ENCODE measurements around the gene CYP4F12. TPM values are rescaled to one million over a fixed set of nuclear protein-coding genes. Genes with fewer than 3 reads are reported as not detected.

CYP4F12 gene
- total and polyA plus RNA-seq, 4 donors, result 0.85 to 4.2 (median 3.1) TPM

DNA sequence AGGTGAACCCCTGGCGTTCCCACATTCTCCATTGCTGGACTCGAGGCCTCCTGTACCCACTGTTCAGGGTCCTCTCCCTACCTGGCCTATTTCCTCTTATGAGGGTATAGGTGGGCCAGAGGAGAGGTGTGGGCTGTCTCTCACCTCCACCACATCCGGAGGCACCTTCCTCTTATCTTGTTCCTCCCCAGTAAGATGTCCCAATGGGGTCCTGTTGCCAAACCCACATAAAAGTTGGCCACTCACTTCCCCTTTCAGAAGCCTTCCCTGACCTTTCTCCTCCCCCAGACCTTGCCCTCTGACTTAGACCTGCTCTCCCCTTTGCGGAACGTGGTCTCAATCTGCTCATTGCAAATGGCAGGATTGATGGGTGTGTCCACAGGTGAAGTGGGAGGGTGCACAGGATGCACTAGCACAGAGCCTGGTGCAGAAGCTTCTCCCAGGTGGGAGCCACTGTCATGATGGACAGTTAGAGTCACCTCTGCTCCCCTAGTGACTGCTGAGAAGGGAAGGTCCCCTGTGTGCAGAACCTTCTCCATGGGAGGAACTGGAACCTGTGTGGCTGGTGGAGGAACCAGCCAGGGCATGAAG, 30.9 kb upstream of the CYP4F12 start:
- DNase-seq (no peak), ATAC-seq (ENCODE audit: insufficient read depth, low FRiP score) (no peak)
- Histone ChIP-seq H3K27me3 (ENCODE audit: control insufficient read depth in 3 of 3, insufficient read depth in 3 of 3, low read length in 2 of 3) (no peaks in the 10 kb centered on the region), H3K9me3 (ENCODE audit: control insufficient read depth in 4 of 4, insufficient read depth in 3 of 4, low read length in 3 of 4) (peaks cover 0 to 8% (median 0%) of the 10 kb centered on the region in 4 donors), H3K36me3 (ENCODE audit: control insufficient read depth in 4 of 4, insufficient read depth in 4 of 4, low read length in 4 of 4) (no peaks in the 10 kb centered on the region), H3K4me1 (ENCODE audit: control insufficient read depth in 5 of 5, insufficient read depth in 5 of 5, low read length in 5 of 5) (peaks cover 0 to 7% (median 0%) of the 10 kb centered on the region in 5 donors), H3K4me3 (no peak overlapping the region), H3K9ac (ENCODE audit: insufficient read depth in 1 of 2, low read length in 2 of 2) (no peak overlapping the region), H3K27ac (ENCODE audit: low read depth in 1 of 2, low read length in 1 of 2) (no peak overlapping the region)
- TF ChIP-seq, protein P1, sequence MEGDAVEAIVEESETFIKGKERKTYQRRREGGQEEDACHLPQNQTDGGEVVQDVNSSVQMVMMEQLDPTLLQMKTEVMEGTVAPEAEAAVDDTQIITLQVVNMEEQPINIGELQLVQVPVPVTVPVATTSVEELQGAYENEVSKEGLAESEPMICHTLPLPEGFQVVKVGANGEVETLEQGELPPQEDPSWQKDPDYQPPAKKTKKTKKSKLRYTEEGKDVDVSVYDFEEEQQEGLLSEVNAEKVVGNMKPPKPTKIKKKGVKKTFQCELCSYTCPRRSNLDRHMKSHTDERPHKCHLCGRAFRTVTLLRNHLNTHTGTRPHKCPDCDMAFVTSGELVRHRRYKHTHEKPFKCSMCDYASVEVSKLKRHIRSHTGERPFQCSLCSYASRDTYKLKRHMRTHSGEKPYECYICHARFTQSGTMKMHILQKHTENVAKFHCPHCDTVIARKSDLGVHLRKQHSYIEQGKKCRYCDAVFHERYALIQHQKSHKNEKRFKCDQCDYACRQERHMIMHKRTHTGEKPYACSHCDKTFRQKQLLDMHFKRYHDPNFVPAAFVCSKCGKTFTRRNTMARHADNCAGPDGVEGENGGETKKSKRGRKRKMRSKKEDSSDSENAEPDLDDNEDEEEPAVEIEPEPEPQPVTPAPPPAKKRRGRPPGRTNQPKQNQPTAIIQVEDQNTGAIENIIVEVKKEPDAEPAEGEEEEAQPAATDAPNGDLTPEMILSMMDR (IDR thresholded peaks at IDR 0.05; ENCODE audit: control extremely low read depth, extremely low read depth), result no peak
- WGBS, 2 donors, result 43 to 60% methylated on average over 5 of the region's 5 CpGs

DNA sequence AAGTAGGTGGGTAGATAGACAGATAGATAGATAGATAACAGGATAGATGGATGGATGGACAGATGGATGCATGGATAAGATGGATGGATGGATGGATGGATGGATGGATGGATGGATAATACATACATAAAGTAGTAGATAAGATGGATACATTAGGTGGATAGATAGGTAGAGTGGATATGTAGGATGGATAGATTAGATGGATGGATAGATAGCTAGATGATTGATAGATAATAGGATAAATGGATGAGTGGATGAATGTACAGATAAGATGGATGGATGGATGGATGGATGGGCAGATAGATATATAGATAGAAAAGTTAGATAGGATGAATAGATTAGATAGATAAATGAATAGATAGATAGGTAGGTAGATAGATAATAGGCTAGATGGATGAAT, 30.1 kb upstream of the CYP4F12 start:
- Histone ChIP-seq H3K27me3 (ENCODE audit: control insufficient read depth in 3 of 3, insufficient read depth in 3 of 3, low read length in 2 of 3) (no peaks in the 10 kb centered on the region), H3K4me1 (ENCODE audit: control insufficient read depth in 5 of 5, insufficient read depth in 5 of 5, low read length in 5 of 5) (peaks cover 0 to 7% (median 0%) of the 10 kb centered on the region in 5 donors), H3K9ac (ENCODE audit: insufficient read depth in 1 of 2, low read length in 2 of 2) (no peak overlapping the region), H3K36me3 (ENCODE audit: control insufficient read depth in 4 of 4, insufficient read depth in 4 of 4, low read length in 4 of 4) (no peaks in the 10 kb centered on the region), H3K27ac (ENCODE audit: low read depth in 1 of 2, low read length in 1 of 2) (no peak overlapping the region), H3K9me3 (ENCODE audit: control insufficient read depth in 4 of 4, insufficient read depth in 3 of 4, low read length in 3 of 4) (peaks cover 0 to 8% (median 0%) of the 10 kb centered on the region in 4 donors), H3K4me3 (no peak overlapping the region)
- TF ChIP-seq, protein P1 (IDR thresholded peaks at IDR 0.05; ENCODE audit: control extremely low read depth, extremely low read depth), result no peak
- no peak for DNase-seq
- no peak for ATAC-seq (ENCODE audit: insufficient read depth, low FRiP score)

DNA sequence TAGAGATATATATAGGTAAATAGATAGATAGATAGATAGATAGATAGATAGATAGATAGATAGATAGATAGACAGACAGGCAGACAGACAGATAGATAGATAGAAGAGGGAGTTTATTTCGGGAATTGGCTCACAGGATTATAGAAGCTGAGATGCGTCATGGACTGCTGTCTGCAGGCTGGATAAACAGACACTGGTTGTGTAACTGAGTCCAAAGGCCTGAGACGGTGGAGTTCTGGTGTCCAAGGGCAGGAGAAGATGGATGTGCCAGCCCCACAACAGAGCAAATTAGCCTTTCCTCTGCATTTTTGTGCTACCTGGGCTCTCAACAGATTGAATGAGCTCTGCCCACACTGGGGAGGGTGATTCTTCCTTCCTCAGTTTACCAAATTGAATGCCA, 29.5 kb upstream of the CYP4F12 start:
- H3K36me3 ChIP-seq (ENCODE audit: control insufficient read depth in 4 of 4, insufficient read depth in 4 of 4, low read length in 4 of 4), result no peaks in the 10 kb centered on the region
- no peak overlapping the region for H3K9ac ChIP-seq (ENCODE audit: insufficient read depth in 1 of 2, low read length in 2 of 2)

More for the DNA sequence above, 29.5 kb upstream of the CYP4F12 start:
- Histone ChIP-seq H3K27me3 (ENCODE audit: control insufficient read depth in 3 of 3, insufficient read depth in 3 of 3, low read length in 2 of 3) (no peaks in the 10 kb centered on the region), H3K27ac (ENCODE audit: low read depth in 1 of 2, low read length in 1 of 2) (no peak overlapping the region), H3K4me3 (no peak overlapping the region), H3K9me3 (ENCODE audit: control insufficient read depth in 4 of 4, insufficient read depth in 3 of 4, low read length in 3 of 4) (peaks cover 0 to 6% (median 0%) of the 10 kb centered on the region in 4 donors), H3K4me1 (ENCODE audit: control insufficient read depth in 5 of 5, insufficient read depth in 5 of 5, low read length in 5 of 5) (peaks cover 0 to 7% (median 0%) of the 10 kb centered on the region in 5 donors)
- 77 to 80% methylated on average over 3 of the region's 3 CpGs for WGBS, 2 donors
- ATAC-seq (ENCODE audit: insufficient read depth, low FRiP score) (no peak), DNase-seq (no peak)
- TF ChIP-seq, protein P1 (IDR thresholded peaks at IDR 0.05; ENCODE audit: control extremely low read depth, extremely low read depth), result no peak

Measured in lung (tissue), 12 donors.